ENCODE results near the gene YARS1. TPM values are rescaled to one million over a fixed set of nuclear protein-coding genes. Genes with fewer than 3 reads are reported as not detected.

The YARS1 gene
- 29.8 TPM for total RNA-seq
- long read RNA-seq, transcript YARS-201 (13 exons, 3,238 nt), result major isoform, 17 of 19 reads
- long read RNA-seq, partial matches to known transcripts, result 1 of 19 reads
- long read RNA-seq, other reads (novel, unspliced or antisense), result 1 of 19 reads

DNA sequence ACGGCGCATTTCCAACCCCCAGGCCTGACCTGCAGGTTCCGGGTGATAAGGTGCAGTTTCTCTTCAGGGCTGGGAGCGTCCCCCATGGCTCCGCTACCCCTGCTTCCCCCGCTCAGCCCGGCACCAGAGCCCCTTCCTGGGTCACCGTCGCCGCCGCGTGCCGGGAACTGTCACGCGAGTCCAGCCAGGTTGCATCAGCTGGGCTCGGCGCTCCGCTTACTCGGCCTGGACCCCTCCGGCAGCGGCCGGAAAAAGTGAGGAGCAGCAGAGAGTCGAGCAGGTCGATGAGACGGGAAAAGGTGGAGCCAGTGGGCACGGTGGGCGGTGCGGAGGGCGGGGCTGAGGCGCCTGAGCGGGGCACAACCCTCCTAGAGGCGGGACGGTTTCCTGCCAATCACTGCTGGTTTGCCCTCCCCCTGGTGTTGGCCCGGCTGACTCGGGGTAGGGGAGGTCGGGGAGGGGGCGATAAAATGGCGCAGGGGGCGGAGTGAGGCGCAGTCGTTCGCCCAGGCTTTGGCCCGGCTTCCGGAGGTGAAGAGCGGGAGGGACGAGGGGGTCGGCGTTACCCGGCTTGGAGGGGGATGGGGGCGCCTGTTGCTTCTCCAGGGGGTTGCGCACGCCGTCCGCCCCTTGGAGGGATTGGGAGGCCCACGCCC is at the start of gene YARS1, which contains the start of gene S100PBP:
Gene YARS1, minus strand, starts transcription at position 200 of the 656 bp plus-strand sequence. Its CDS starts 114 bp downstream, at position 86.
Gene S100PBP, plus strand, starts transcription at position 495 of the 656 bp plus-strand sequence. CDS start 8,447 bp downstream, outside the sequence.
- ATAC-seq (peak; percentile 98), DNase-seq (ENCODE audit: missing footprints) (peak; percentile 100)
- intact Hi-C loops (cut with DNase I), result loop anchor here (2.0 kb wide), 1 partner anchor 56 kb away; no protein-coding TSS in a partner anchor

DNA sequence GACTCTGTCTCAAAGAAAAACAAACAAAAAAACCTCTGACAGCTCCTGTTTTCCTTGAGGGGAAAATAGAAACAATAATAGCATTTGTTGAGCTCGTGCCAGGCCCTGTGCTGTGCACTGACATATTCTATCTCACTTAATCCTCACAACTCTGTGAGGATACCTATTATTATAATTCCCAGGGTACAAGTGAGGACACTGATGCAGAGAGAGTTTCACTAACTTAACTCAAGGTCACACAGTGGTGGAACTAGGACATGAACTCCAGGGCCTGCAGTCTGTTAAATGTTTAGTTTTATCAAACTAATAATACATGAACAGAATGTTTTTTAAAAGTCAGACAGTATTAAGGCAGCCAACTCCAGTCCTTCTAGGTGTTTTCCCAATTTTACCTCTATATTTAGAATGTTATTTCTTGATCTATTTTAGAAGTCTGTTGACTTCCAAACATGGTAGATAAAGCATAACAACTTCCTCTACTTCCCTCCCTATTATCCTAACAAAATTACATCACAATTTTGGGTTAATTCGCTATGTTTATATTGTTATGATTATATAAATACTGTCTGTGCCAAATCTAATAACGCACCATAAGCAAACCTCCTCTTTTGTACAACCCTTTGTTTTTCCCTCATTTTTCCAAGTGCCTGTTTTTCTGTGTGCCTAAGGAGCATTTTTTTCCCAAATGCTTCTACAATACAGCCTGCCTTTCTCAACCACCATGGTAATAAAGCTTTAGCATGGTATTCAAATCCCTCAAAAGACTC is 48.7 kb upstream of the YARS1 start:
- intact Hi-C loops (cut with DNase I), result no loop called here
- ATAC-seq, result no peak
- DNase-seq (ENCODE audit: missing footprints), result no peak

GRCh38 chr1:32864375-32865019 is 47.3 kb upstream of the YARS1 start:
- ATAC-seq (peak; percentile 55), DNase-seq (ENCODE audit: missing footprints) (no peak)
- intact Hi-C loops (cut with DNase I), result no loop called here

DNA sequence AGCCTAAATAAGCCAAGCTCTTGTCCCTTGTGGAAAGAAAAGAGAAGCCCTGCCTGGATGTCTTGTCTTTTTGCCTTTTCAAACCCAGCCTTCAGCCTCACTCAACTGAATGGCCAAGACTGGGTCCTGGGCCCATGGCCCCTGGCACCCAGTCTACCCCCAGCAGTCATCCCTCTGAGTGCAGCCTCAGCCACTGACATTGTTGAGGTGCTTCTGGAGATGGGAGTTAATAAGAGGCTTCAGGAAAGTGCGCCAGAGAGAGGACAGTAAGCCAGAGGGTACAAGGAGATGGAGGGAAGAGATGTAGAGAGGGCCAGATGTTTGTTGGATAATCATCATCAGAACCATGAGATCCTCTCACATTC is 46.7 kb upstream of the YARS1 start:
- intact Hi-C loops (cut with DNase I), result no loop called here
- ATAC-seq (no peak), DNase-seq (ENCODE audit: missing footprints) (no peak)

- intact Hi-C loops (cut with DNase I), result no loop called here
- DNase-seq (ENCODE audit: missing footprints) (no peak), ATAC-seq (no peak)
These were observed 46.2 kb upstream of the YARS1 start for GRCh38 chr1:32863218-32863880.

DNA sequence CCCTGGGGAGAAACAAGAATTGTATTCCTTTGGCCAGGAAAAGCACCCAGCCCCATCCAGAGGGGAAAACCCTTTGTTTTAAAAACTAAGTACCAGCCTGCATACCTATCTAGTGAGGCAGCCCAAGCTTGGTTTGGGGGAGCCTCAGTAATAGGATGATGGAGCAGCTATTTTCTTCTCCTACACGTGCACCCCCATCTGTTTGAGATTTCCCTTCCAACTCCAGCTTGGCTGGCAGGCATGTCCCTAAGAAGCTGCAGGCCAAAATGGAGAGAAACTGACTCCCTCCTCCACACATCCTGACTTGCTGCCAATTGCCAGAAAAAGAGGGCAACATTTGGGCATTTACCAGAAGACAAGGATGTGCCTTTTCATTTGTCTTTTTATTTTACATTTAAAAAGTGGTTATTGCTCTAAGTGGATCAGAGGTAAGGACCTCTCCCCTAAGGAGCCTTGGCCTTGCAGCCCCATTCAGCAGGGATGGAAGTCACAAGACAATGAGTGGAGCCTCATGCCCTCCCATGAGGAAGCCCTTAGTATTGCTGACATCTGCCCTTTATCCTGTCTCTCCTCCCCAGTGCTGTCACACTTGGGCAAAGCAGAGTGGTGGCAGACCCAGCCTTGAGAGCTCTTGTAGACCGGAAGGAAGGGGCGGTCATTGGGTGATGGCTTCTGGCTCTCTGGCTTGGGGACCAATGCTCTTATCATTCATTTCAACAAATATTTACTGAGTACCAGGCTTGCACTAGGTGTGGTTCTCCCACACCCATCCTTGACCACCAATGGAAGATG is 44.9 kb upstream of the YARS1 start:
- intact Hi-C loops (cut with DNase I), result no loop called here
- ATAC-seq (no peak), DNase-seq (ENCODE audit: missing footprints) (no peak)

DNA sequence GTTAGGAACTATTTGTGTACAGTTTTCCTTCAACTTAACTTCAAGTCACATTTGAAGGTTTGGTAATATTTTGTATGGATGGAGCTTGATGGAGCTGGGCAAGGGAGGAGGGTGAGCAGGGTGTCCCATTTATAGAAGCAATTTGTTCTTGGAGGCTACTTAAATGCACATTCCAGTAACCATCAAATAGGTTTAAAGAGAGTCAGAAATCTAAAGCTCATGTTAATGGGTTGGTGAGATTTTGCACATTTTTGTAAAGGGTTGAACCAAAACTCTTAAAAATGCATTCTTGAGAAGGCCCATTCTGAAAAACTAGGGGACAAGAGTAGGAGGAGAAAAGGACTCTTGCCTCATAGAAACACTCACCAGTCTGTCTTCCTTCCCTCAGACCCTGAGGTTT is 43.4 kb upstream of the YARS1 start:
- ATAC-seq, result no peak
- intact Hi-C loops (cut with DNase I), result no loop called here
- no peak for DNase-seq (ENCODE audit: missing footprints)

- intact Hi-C loops (cut with DNase I), result no loop called here
- DNase-seq (ENCODE audit: missing footprints) (no peak), ATAC-seq (no peak)
These were observed 42.8 kb upstream of the YARS1 start for GRCh38 chr1:32859915-32860314.

DNA sequence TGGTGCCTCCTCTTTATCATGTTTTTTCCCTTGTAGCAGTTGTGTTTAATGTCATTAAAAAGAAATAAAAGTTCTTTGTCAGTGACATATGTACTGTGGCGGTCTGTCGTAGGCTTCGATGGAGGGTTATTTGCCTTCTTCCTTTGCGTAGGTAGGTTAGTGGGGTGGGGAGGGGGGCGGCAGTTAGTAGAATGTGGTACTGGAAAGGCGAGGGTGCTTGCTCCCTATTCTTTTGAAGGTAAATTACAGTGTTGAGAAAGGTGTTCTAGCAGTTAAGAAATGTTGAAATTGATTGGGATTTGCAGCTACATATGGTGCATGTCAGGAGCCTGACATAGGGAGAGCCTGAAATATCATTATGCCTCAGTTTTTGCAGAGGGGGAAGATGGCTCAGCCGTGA is 41.6 kb upstream of the YARS1 start:
- no peak for DNase-seq (ENCODE audit: missing footprints)
- intact Hi-C loops (cut with DNase I), result no loop called here
- ATAC-seq, result no peak

GRCh38 chr1:32858136-32858535 is 41.0 kb upstream of the YARS1 start:
- ATAC-seq, result no peak

GRCh38 chr1:32855861-32856617 is 38.9 kb upstream of the YARS1 start:
- no peak for ATAC-seq
- no peak for DNase-seq (ENCODE audit: missing footprints)
- intact Hi-C loops (cut with DNase I), result no loop called here

More at GRCh38 chr1:32858136-32858535, 41.0 kb upstream of the YARS1 start:
- intact Hi-C loops (cut with DNase I), result no loop called here
- DNase-seq (ENCODE audit: missing footprints), result no peak

- intact Hi-C loops (cut with DNase I), result no loop called here
- ATAC-seq (no peak), DNase-seq (ENCODE audit: missing footprints) (no peak)
These were observed 31.4 kb upstream of the YARS1 start for GRCh38 chr1:32848354-32849063.

GRCh38 chr1:32831878-32832277 is 14.7 kb upstream of the YARS1 start:
- ATAC-seq, result no peak
- intact Hi-C loops (cut with DNase I), result no loop called here
- no peak for DNase-seq (ENCODE audit: missing footprints)

GRCh38 chr1:32830092-32830852 is 13.1 kb upstream of the YARS1 start:
- DNase-seq (ENCODE audit: missing footprints) (no peak), ATAC-seq (no peak)
- intact Hi-C loops (cut with DNase I), result no loop called here

DNA sequence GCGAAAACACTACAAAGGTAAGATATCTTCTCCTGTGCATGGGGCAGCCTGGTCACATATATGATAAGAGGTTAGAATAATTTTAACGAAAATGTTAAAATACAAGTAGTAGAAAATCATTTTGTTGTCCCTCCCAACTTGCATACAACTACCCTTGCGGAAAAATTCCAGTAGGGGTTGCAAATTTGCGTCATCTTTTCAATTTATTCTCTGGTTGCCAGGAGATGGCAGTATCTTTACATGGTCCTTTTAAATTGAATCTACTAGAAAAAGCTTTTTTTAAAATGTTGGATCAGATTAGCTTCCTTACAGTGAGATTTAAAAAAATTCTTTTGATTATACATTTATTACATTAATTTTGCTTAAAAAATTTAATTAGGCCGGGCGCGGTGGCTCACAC is 11.2 kb upstream of the YARS1 start:
- intact Hi-C loops (cut with DNase I), result no loop called here

GRCh38 chr1:32825181-32825580 is 8.0 kb upstream of the YARS1 start:
- no peak for DNase-seq (ENCODE audit: missing footprints)
- no peak for ATAC-seq
- intact Hi-C loops (cut with DNase I), result no loop called here

More for the DNA sequence above, 11.2 kb upstream of the YARS1 start:
- DNase-seq (ENCODE audit: missing footprints) (no peak), ATAC-seq (no peak)

Measured in Right ventricle myocardium inferior (tissue), 1 donor.